T follicular helper cell (primary cell): ENCODE measurements around the gene ANKAR.
"Not testable (repeated sequence)": the region's sequence is repeated elsewhere in the genome, so short reads cannot be mapped to it uniquely, and the experiment has no call there.

Experiments used
- DNase-seq: peaks from one replicate; pipeline ENCODE4 v3.0.0-alpha.2; 2020; ENCODE audit warnings: low read depth

Gene ANKAR

DNA sequence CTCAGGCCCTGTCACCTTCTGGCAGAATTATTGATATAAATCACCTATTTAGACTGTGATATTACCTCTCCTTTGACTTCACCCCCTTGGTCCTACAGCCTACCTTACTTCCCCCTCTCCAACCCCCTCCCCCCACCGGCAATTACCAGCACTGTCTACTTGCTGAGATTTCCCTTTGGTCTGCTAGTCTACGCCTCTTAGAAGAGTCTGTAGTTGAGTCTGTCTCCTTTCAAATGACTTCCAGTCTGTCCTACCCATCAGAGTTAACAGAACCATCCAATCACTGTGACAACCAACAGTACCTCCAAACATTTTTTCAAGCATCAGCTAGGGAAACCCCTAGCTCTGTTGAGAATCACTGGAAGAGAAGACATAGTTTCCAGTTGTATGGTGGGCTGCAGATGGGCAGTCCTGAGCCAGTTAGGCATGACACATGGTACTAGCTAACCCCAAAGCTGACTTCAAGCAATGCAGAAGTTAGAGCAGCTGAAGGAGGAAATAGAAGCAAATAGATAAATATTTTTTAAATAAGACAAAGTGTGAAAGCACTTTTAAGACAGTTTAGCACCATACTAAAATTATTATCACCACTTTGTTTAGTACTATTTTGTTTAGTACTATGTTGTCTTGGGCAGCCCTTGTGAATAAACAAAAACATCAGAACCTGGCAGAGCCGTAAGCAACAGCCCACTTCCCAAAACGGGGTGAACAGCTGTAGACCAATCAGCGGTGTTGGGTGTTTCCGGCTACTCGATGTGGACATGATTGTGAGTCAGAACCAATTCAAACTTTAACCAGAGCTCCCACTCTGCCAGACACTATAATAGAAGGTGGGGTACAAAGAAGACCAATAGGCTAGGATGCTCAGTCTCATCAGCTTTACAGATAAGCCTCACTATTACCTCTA, 15.9 kb upstream of the ANKAR start:
- DNase-seq, result no peak

DNA sequence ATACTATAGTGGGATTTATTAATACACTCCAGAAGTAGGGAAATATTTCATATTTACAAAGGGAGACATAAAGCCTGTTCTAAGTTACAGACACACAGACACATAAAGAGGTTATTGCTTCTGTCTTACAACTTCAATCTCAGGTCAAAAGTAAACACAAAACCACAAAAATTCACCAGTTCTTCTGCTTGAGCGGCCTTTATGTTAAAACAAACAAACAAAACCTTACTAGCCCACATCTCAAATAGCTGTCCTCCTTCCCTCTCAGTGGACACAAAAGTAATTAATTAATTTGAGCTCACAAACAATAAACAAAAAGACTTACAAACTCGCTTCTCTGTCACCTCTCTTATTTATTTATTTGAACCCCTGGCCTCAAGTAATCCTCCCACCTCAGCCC, 14.7 kb upstream of the ANKAR start:
- no peak for DNase-seq

- no peak for DNase-seq
Observed at GRCh38 chr2:189660803-189661147, 13.7 kb upstream of the ANKAR start.

DNA sequence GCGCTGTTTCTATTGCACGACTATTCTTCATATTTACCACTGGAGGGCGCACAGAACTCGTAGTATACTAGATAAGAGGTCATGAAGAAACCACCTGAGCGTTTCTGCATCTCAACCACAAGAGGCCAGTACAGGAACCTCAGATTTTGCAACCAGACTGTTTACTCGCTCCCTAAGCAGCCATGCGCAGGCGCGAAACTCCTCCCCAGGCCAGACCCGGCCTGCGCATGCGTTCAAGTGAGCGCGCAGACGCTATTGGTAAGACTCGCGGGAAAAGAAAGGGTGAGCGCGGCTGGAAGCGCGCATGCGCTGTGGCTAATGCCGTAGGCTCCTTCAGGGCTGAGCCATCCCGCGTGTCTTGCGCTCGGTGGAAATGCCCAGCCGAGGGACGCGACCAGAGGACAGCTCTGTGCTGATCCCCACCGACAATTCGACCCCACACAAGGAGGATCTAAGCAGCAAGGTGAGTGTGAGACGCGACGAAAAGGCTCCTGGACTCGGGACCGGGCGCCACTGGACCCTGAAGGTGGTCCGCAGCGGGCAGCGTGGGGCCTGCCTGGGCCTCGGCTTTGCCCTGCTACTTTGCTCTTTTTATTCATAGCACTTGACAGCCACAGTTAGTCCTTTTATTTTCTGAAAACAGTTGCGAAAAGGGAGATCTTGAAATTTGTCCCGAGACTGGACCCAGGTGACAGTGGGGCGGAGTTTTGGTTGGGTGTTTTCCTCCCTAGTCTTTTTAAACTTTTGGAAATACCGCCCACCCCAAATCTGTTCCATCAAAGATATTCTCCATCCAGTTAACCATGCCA, 13.1 kb upstream of the ANKAR start, which contains the start of gene ASNSD1:
Gene ASNSD1, plus strand, starts transcription at position 312 of the 809 bp plus-strand sequence. CDS start 4,674 bp downstream, outside the sequence.
- peak; percentile 99 for DNase-seq

DNA sequence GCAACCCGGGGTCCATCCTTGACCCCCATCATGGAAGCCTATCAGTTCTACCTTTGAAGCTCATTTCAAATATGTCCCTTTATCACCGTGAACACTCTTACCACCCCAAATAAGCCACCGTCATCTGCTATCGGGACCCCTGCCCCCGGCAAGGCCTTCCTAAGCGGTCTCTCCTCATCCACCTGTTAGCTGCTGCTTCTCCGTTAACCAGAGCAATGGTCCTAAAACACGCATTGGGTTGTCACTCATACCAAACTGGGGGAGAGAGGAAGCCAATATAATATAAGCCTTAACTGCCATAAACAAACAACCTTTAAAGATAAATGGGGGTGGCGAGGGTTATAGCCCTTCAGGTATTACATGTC, 12.5 kb upstream of the ANKAR start:
- DNase-seq, result no peak

GRCh38 chr2:189662669-189663226, 11.7 kb upstream of the ANKAR start:
- DNase-seq, result no peak

GRCh38 chr2:189663319-189663718, 11.2 kb upstream of the ANKAR start:
- DNase-seq, result not testable (repeated sequence)

- DNase-seq, result no peak
Observed at GRCh38 chr2:189669913-189670312, 4.6 kb upstream of the ANKAR start.

DNA sequence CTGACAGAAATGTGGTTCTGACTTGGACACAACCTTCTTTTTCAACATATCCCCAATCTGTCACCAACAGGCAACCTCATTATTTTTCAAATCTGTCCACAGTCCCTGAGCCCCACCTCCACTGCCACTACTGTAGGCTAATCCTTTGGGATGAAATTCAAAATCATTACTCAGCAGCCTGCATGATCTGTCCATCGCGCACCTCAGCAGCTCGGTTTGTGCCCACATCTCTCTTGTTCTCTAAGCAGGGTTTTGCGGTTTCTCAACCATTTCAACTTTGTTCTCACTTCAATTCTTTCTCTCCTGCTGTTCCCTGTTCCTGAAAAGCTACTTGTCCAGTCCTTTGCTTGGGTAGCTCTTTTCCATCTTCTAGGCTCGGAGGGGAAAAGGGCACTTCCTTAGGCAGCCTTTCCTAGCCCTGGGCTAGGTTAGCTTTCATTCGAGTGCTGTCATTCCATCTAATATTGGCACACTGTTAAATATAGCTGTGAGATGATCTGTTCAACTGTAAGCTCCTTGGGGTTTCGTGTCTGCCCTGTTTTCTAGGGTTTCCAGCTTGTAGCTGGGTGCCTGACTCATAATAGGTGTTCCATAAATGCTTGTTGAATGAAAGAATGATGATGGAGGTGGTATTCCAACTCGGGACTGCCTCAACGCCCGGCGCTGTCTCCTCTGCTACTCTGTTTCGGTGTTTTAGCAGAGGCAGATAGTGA, 653 bp upstream of the ANKAR start:
- DNase-seq, result no peak

GRCh38 chr2:189676471-189676870, 2.0 kb downstream of the ANKAR start:
- no peak for DNase-seq

- no peak for DNase-seq
Observed at GRCh38 chr2:189679226-189679625, 4.8 kb downstream of the ANKAR start.

DNA sequence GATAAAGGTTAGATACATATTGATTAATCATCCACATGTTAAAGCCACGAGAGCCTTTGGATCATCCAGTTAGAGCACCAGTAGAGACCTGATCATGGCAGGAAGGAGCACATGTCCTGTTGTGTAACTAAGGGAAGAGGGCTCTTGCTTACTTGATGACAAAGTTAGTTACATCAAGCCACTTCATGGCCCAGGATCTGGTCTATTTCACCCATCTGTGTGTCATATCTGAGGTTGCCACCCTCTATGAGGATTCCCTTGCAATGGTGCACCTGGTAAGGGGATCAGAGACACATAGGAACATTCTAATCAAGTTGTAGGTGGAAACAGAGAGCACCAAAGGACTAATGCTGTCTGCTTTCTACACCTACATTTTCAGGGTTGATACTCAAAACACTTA, 6.7 kb downstream of the ANKAR start:
- DNase-seq, result no peak

DNA sequence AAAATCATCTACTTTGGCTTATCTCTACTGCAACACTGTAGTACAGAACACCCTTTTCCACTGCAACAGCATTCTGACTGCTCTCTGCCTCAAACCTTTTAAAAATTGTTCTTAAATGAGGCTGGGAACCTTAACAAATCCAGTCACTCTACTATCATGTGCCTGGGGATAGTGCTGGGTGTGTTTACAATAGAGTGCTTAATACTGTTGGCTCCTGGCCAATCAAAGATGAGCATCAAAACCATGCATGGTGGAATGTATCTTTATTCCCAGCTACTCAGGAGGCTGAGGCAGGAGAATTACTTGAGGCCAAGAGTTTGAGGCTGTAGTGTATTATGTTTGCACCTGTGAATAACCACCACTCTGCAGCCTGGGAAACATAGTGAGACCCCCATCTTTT, 7.4 kb downstream of the ANKAR start:
- no peak for DNase-seq

GRCh38 chr2:189683348-189683747, 8.9 kb downstream of the ANKAR start:
- no peak for DNase-seq

- DNase-seq, result no peak
Observed at GRCh38 chr2:189684811-189685210, 10.3 kb downstream of the ANKAR start.

DNA sequence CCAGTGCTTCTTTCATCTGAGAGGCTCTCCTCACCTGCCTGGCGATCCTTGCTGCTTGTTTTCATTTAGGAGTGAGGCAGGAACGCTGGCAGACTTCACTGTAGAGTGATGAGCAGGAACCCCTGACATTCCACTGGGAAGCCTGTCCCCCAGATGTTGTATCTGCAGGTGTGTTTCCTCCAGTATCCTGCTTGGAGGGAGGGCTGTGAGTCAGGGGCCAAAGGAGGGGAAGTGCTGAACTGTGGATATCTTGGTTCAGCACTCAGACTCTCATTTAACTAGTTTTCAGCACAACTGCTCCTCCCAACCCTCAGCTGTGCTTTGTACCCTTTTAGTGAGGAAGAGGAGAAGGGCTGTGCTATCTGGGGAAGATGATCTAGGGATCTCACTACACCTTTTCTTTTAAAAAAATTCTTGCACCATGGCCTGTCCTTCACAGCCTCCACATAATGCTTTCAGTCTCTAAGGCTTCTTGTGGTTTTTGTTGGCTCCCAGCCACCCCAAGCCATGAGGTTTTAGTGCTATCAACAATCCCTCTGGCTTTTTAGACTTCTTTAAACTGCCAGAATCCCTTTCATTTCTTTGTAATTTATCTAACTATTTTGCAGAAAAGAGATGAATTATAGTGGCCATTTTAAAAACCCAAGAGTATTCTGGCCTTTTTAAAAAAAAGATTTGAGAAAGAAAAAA, 11.2 kb downstream of the ANKAR start:
- no peak for DNase-seq

DNA sequence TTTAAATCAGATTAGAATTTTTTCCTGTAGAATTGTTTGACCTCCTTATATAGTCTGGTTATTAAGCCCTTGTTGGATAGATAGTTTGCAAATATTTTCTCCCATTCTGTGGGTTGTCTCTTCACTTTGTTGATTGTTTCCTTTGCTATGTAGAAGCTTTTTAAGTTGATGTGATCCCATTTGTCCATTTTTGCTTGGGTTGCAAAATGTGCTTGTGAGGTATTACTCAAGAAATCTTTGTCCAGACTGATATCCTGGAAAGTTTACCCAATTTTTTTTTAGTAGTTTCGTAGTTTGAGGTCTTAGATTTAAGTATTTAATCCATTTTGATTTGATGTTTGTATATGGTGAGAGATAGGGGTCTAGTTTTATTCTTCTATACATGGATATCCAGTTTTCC, 13.3 kb downstream of the ANKAR start:
- DNase-seq, result not testable (repeated sequence)

DNA sequence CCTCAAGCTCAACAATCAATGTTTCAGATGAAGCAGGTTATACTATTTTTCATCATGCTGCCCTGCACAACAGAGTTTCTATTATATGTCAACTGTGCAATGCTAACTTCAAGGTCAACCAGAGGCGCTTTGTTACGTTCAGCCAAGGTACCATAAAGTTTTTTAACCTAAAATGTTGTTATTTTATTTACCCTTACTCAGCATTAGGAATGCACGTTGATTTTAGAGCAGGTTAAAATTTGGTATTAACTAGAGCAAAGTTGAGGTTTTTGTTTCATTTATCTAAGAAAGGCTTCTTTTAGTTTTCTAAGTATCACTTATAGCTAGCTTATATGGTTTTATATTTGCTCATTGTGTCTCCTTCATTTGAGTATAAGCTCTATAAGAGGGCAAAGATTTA, 21.8 kb downstream of the ANKAR start:
- DNase-seq, result no peak

GRCh38 chr2:189698020-189698887, 23.8 kb downstream of the ANKAR start:
- peak; percentile 20 for DNase-seq

- no peak for DNase-seq
Observed at GRCh38 chr2:189700681-189701080, 26.2 kb downstream of the ANKAR start.

DNA sequence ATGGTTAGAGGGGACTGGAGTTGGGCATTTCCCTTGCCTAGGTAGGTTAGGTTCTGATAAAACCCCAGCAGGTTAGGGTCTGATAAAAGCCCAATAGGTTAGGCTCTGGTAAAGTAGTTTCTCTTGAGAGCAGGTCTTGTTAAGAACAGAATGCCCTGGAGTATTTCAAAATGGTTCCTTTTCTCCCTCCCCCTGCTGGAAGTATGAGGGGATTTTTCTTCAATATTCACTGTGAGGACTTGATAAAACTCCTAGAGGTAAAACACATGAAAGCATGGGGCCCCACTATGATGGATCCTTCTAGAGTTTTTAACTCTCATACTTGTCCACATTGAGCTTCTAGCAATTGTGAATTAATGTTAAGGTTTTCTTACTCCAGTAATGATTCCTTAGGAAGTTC, 27.6 kb downstream of the ANKAR start:
- DNase-seq, result no peak
